Neural progenitor cell (in vitro differentiated cells): ENCODE data around the gene NEDD4L.

ENCODE experiments used
- EZH2 ChIP-seq: fragments of 200-600 bp; sonication (generic); IDR thresholded peaks from 2 replicates; pipeline ENCODE4 v1.6.1; 2017; ENCODE audit warnings: antibody characterized with exemption, mild to moderate bottlenecking, moderate library complexity
- TF ChIP-seq, protein P1 (sequence below): fragments of 200-600 bp; sonication (generic); IDR thresholded peaks from 2 replicates; pipeline ENCODE4 v1.5.1; 2017; ENCODE audit warnings: antibody characterized with exemption, mild to moderate bottlenecking

DNA sequence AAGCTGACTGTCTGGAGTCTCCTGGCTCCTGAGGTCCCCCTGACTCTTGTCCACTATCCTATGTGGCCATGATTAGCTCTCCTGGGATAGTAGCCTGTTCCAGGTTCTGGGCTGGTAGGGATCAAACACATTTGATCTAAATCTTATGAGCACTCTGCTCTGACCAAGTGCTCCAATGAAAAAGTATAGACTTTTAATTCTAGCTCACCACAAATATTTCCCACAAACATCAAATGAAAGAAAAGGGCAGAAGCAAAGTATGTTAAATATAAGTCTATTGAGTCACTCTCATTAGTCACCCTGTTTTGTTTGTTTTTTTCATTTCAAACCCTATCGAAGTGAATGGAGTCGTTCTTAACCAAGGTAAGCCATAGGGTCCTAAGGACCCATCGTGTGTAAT lies 39.7 kb upstream of the NEDD4L start:
- TF ChIP-seq, protein P1, sequence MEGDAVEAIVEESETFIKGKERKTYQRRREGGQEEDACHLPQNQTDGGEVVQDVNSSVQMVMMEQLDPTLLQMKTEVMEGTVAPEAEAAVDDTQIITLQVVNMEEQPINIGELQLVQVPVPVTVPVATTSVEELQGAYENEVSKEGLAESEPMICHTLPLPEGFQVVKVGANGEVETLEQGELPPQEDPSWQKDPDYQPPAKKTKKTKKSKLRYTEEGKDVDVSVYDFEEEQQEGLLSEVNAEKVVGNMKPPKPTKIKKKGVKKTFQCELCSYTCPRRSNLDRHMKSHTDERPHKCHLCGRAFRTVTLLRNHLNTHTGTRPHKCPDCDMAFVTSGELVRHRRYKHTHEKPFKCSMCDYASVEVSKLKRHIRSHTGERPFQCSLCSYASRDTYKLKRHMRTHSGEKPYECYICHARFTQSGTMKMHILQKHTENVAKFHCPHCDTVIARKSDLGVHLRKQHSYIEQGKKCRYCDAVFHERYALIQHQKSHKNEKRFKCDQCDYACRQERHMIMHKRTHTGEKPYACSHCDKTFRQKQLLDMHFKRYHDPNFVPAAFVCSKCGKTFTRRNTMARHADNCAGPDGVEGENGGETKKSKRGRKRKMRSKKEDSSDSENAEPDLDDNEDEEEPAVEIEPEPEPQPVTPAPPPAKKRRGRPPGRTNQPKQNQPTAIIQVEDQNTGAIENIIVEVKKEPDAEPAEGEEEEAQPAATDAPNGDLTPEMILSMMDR: no peak
- no peak for TF ChIP-seq EZH2
